Measurements from ENCODE around the gene SLC25A44.
"Not testable (repeated sequence)": the region's sequence is repeated elsewhere in the genome, so short reads cannot be mapped to it uniquely, and the experiment has no call there.

DNA sequence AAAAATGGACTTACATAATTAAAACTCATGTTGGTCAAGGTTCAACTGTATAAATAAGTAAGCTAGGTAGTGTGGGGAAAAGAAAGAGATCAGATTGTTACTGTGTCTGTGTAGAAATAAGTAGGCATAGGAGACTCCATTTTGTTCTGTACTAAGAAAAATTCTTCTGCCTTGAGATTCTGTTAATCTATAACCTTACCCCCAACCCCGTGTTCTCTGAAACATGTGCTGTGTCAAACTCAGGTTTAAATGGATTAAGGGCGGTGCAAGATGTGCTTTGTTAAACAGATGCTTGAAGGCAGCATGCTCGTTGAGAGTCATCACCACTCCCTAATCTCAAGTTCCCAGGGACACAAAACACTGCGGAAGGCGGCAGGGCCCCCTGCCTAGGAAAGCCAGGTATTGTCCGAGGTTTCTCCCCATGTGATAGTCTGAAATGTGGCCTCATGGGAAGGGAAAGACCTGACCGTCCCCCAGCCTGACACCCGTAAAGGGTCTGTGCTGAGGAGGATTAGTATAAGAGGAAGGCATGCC, 12.4 kb upstream of the SLC25A44 start:
- TF ChIP-seq, protein P1, sequence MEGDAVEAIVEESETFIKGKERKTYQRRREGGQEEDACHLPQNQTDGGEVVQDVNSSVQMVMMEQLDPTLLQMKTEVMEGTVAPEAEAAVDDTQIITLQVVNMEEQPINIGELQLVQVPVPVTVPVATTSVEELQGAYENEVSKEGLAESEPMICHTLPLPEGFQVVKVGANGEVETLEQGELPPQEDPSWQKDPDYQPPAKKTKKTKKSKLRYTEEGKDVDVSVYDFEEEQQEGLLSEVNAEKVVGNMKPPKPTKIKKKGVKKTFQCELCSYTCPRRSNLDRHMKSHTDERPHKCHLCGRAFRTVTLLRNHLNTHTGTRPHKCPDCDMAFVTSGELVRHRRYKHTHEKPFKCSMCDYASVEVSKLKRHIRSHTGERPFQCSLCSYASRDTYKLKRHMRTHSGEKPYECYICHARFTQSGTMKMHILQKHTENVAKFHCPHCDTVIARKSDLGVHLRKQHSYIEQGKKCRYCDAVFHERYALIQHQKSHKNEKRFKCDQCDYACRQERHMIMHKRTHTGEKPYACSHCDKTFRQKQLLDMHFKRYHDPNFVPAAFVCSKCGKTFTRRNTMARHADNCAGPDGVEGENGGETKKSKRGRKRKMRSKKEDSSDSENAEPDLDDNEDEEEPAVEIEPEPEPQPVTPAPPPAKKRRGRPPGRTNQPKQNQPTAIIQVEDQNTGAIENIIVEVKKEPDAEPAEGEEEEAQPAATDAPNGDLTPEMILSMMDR (IDR thresholded peaks at IDR 0.05): not testable (repeated sequence)
- TF ChIP-seq POLR2A, POLR2AphosphoS5 (IDR thresholded peaks at IDR 0.05): not testable (repeated sequence)
